ENCODE results near the gene HS3ST3A1.
"Not testable (repeated sequence)": the region's sequence is repeated elsewhere in the genome, so short reads cannot be mapped to it uniquely, and the experiment has no call there.

The HS3ST3A1 gene

GRCh38 chr17:13575922-13576419, 25.8 kb downstream of the HS3ST3A1 start:
- no peak for DNase-seq (ENCODE audit: low read depth)

- DNase-seq (ENCODE audit: low read depth), result no peak
Measured at GRCh38 chr17:13575466-13575865, 26.3 kb downstream of the HS3ST3A1 start.

GRCh38 chr17:13572581-13572980, 29.1 kb downstream of the HS3ST3A1 start:
- no peak for DNase-seq (ENCODE audit: low read depth)

GRCh38 chr17:13569398-13570123, 32.2 kb downstream of the HS3ST3A1 start:
- DNase-seq (ENCODE audit: low read depth), result no peak

- no peak for DNase-seq (ENCODE audit: low read depth)
Measured at GRCh38 chr17:13568582-13569397, 32.9 kb downstream of the HS3ST3A1 start.

GRCh38 chr17:13563866-13564265, 37.9 kb downstream of the HS3ST3A1 start:
- no peak for DNase-seq (ENCODE audit: low read depth)

GRCh38 chr17:13562271-13562800, 39.4 kb downstream of the HS3ST3A1 start:
- no peak for DNase-seq (ENCODE audit: low read depth)

- DNase-seq (ENCODE audit: low read depth), result no peak
Measured at GRCh38 chr17:13561606-13562270, 40.0 kb downstream of the HS3ST3A1 start.

GRCh38 chr17:13560935-13561334, 40.8 kb downstream of the HS3ST3A1 start:
- no peak for DNase-seq (ENCODE audit: low read depth)

- no peak for DNase-seq (ENCODE audit: low read depth)
Measured at GRCh38 chr17:13558588-13558987, 43.1 kb downstream of the HS3ST3A1 start.

- no peak for DNase-seq (ENCODE audit: low read depth)
Measured at GRCh38 chr17:13557077-13557476, 44.7 kb downstream of the HS3ST3A1 start.

- DNase-seq (ENCODE audit: low read depth), result no peak
Measured at GRCh38 chr17:13554231-13554630, 47.5 kb downstream of the HS3ST3A1 start.

- DNase-seq (ENCODE audit: low read depth), result no peak
Measured at GRCh38 chr17:13550291-13550690, 51.4 kb downstream of the HS3ST3A1 start.

- not testable (repeated sequence) for DNase-seq (ENCODE audit: low read depth)
Measured at GRCh38 chr17:13548576-13548975, 53.2 kb downstream of the HS3ST3A1 start.

- no peak for DNase-seq (ENCODE audit: low read depth)
Measured at GRCh38 chr17:13546851-13547250, 54.9 kb downstream of the HS3ST3A1 start.

- DNase-seq (ENCODE audit: low read depth), result no peak
Measured at GRCh38 chr17:13545941-13546340, 55.8 kb downstream of the HS3ST3A1 start.

- DNase-seq (ENCODE audit: low read depth), result no peak
Measured at GRCh38 chr17:13544765-13545164, 57.0 kb downstream of the HS3ST3A1 start.

- DNase-seq (ENCODE audit: low read depth), result no peak
Measured at GRCh38 chr17:13544292-13544691, 57.4 kb downstream of the HS3ST3A1 start.

GRCh38 chr17:13542636-13543035, 59.1 kb downstream of the HS3ST3A1 start:
- DNase-seq (ENCODE audit: low read depth), result no peak

- no peak for DNase-seq (ENCODE audit: low read depth)
Measured at GRCh38 chr17:13541032-13541480, 60.7 kb downstream of the HS3ST3A1 start.

- DNase-seq (ENCODE audit: low read depth), result no peak
Measured at GRCh38 chr17:13540546-13540945, 61.2 kb downstream of the HS3ST3A1 start.

GRCh38 chr17:13539421-13539820, 62.3 kb downstream of the HS3ST3A1 start:
- DNase-seq (ENCODE audit: low read depth), result no peak
